BLaER1 (cell line): ENCODE measurements around the gene CNTNAP5.

Experiments used
- H3K27ac ChIP-seq: shearing (Covaris generic); formaldehyde crosslinking; 2 replicates; pipeline ENCODE4 v1.8.1; 2022
- H3K27me3 ChIP-seq: shearing (Covaris generic); formaldehyde crosslinking; 2 replicates; pipeline ENCODE4 v1.8.1; 2022
- H3K36me3 ChIP-seq: shearing (Covaris generic); formaldehyde crosslinking; 2 replicates; pipeline ENCODE4 v1.8.1; 2022
- H3K4me1 ChIP-seq: shearing (Covaris generic); formaldehyde crosslinking; 2 replicates; pipeline ENCODE4 v1.8.1; 2022
- H3K4me2 ChIP-seq: shearing (Covaris generic); formaldehyde crosslinking; 2 replicates; pipeline ENCODE4 v1.8.1; 2022
- H3K4me3 ChIP-seq: shearing (Covaris generic); formaldehyde crosslinking; 2 replicates; pipeline ENCODE4 v1.8.1; 2022
- H3K9ac ChIP-seq: shearing (Covaris generic); formaldehyde crosslinking; 2 replicates; pipeline ENCODE4 v1.8.1; 2022
- H3K9me3 ChIP-seq: shearing (Covaris generic); formaldehyde crosslinking; 2 replicates; pipeline ENCODE4 v1.8.1; 2022
- H4K20me1 ChIP-seq: shearing (Covaris generic); formaldehyde crosslinking; 2 replicates; pipeline ENCODE4 v1.8.1; 2022
- Cebpa-rat ChIP-seq: shearing (Covaris generic); IDR thresholded peaks from 2 replicates; pipeline ENCODE4 v1.8.1; 2022

Gene CNTNAP5

GRCh38 chr2:124524155-124524915 is 499.2 kb downstream of the CNTNAP5 start:
- Histone ChIP-seq H3K9ac (no peak overlapping the region), H3K27me3 (no peaks in the 10 kb centered on the region), H3K9me3 (no peaks in the 10 kb centered on the region), H3K4me2 (no peak overlapping the region), H3K36me3 (no peaks in the 10 kb centered on the region), H3K4me3 (no peak overlapping the region), H4K20me1 (no peaks in the 10 kb centered on the region), H3K27ac (no peak overlapping the region), H3K4me1 (no peaks in the 10 kb centered on the region)
- no peak for TF ChIP-seq Cebpa-rat

- H3K4me1 ChIP-seq: no peaks in the 10 kb centered on the region
- H3K4me2 ChIP-seq: no peak overlapping the region
- no peaks in the 10 kb centered on the region for H3K36me3 ChIP-seq
- no peak overlapping the region for H3K9ac ChIP-seq
- no peaks in the 10 kb centered on the region for H3K9me3 ChIP-seq
- no peak for TF ChIP-seq Cebpa-rat
- no peak overlapping the region for H3K27ac ChIP-seq
- H3K4me3 ChIP-seq: no peak overlapping the region
- H4K20me1 ChIP-seq: no peaks in the 10 kb centered on the region
- H3K27me3 ChIP-seq: no peaks in the 10 kb centered on the region
These were observed 501.1 kb downstream of the CNTNAP5 start for GRCh38 chr2:124526221-124526620.

- H3K4me2 ChIP-seq: no peak overlapping the region
- H3K9me3 ChIP-seq: no peaks in the 10 kb centered on the region
- no peak for TF ChIP-seq Cebpa-rat
These were observed 505.1 kb downstream of the CNTNAP5 start for GRCh38 chr2:124530203-124530602.

GRCh38 chr2:124533226-124533954 is 508.3 kb downstream of the CNTNAP5 start:
- no peak overlapping the region for H3K27ac ChIP-seq
- H3K27me3 ChIP-seq: no peaks in the 10 kb centered on the region
- H3K36me3 ChIP-seq: no peaks in the 10 kb centered on the region
- H4K20me1 ChIP-seq: no peaks in the 10 kb centered on the region
- no peak overlapping the region for H3K4me3 ChIP-seq
- H3K4me2 ChIP-seq: no peak overlapping the region
- no peaks in the 10 kb centered on the region for H3K9me3 ChIP-seq
- no peak for TF ChIP-seq Cebpa-rat
- no peak overlapping the region for H3K9ac ChIP-seq
- H3K4me1 ChIP-seq: no peaks in the 10 kb centered on the region

More at GRCh38 chr2:124530203-124530602, 505.1 kb downstream of the CNTNAP5 start:
- Histone ChIP-seq H4K20me1 (no peaks in the 10 kb centered on the region), H3K27ac (no peak overlapping the region), H3K27me3 (no peaks in the 10 kb centered on the region), H3K36me3 (no peaks in the 10 kb centered on the region), H3K4me3 (no peak overlapping the region), H3K4me1 (no peaks in the 10 kb centered on the region), H3K9ac (no peak overlapping the region)

GRCh38 chr2:124534028-124534427 is 508.9 kb downstream of the CNTNAP5 start:
- Histone ChIP-seq H3K9ac (no peak overlapping the region), H3K4me1 (no peaks in the 10 kb centered on the region), H3K4me2 (no peak overlapping the region), H3K9me3 (no peaks in the 10 kb centered on the region), H3K36me3 (no peaks in the 10 kb centered on the region), H4K20me1 (no peaks in the 10 kb centered on the region), H3K27ac (no peak overlapping the region), H3K4me3 (no peak overlapping the region), H3K27me3 (no peaks in the 10 kb centered on the region)
- no peak for TF ChIP-seq Cebpa-rat

DNA sequence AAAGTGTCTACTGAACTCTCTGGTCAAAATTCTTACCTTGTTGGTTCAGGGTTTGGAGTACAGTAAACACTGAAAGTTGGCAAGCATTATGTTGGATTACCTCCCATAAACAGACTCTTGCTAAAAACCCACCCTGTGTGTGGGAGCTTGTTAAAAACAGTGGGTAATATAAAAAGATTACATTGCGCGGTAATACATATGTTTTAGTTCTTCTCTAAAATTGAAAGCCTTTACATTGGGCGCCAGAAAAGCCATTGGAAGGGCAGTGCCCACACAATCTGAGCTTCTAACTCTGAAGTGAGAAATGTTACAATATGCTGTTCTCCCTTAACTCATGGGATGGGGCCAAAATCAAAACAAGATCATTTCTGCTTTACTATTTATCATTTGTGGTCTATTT is 510.7 kb downstream of the CNTNAP5 start:
- TF ChIP-seq Cebpa-rat: no peak
- Histone ChIP-seq H3K27me3 (no peaks in the 10 kb centered on the region), H3K4me3 (no peak overlapping the region), H3K9me3 (no peaks in the 10 kb centered on the region), H3K36me3 (no peaks in the 10 kb centered on the region), H3K9ac (no peak overlapping the region), H3K4me1 (no peaks in the 10 kb centered on the region), H4K20me1 (no peaks in the 10 kb centered on the region), H3K27ac (no peak overlapping the region), H3K4me2 (no peak overlapping the region)

- Histone ChIP-seq H3K27ac (no peak overlapping the region), H3K36me3 (no peaks in the 10 kb centered on the region), H4K20me1 (no peaks in the 10 kb centered on the region), H3K4me3 (no peak overlapping the region), H3K9ac (no peak overlapping the region), H3K9me3 (no peaks in the 10 kb centered on the region), H3K27me3 (no peaks in the 10 kb centered on the region), H3K4me2 (no peak overlapping the region), H3K4me1 (no peaks in the 10 kb centered on the region)
- TF ChIP-seq Cebpa-rat: no peak
These were observed 511.5 kb downstream of the CNTNAP5 start for GRCh38 chr2:124536591-124536990.

- Histone ChIP-seq H3K4me3 (no peak overlapping the region), H3K27me3 (no peaks in the 10 kb centered on the region), H3K36me3 (no peaks in the 10 kb centered on the region), H3K9me3 (no peaks in the 10 kb centered on the region), H3K4me2 (no peak overlapping the region), H4K20me1 (no peaks in the 10 kb centered on the region), H3K4me1 (no peaks in the 10 kb centered on the region), H3K27ac (no peak overlapping the region), H3K9ac (no peak overlapping the region)
- TF ChIP-seq Cebpa-rat: no peak
These were observed 513.5 kb downstream of the CNTNAP5 start for GRCh38 chr2:124538549-124538948.

- Histone ChIP-seq H3K9ac (no peak overlapping the region), H4K20me1 (no peaks in the 10 kb centered on the region), H3K36me3 (no peaks in the 10 kb centered on the region), H3K4me2 (no peak overlapping the region), H3K4me1 (no peaks in the 10 kb centered on the region), H3K27me3 (no peaks in the 10 kb centered on the region), H3K4me3 (no peak overlapping the region), H3K27ac (no peak overlapping the region), H3K9me3 (no peaks in the 10 kb centered on the region)
- no peak for TF ChIP-seq Cebpa-rat
These were observed 515.7 kb downstream of the CNTNAP5 start for GRCh38 chr2:124540805-124541204.

- Histone ChIP-seq H3K36me3 (no peaks in the 10 kb centered on the region), H3K27ac (no peak overlapping the region), H3K4me3 (no peak overlapping the region), H4K20me1 (no peaks in the 10 kb centered on the region), H3K4me1 (no peaks in the 10 kb centered on the region), H3K9ac (no peak overlapping the region), H3K4me2 (no peak overlapping the region), H3K27me3 (no peaks in the 10 kb centered on the region), H3K9me3 (no peaks in the 10 kb centered on the region)
- TF ChIP-seq Cebpa-rat: no peak
These were observed 518.0 kb downstream of the CNTNAP5 start for GRCh38 chr2:124542932-124543640.
